HFFc6 (cell line): ENCODE measurements around the gene FTSJ1. TPM values are rescaled to one million over a fixed set of nuclear protein-coding genes. Genes with fewer than 3 reads are reported as not detected.

Experiments
- total RNA-seq, 6 experiments: library from RNA; stranded (reverse); fragmentation: NEBNext Ultra II Directional; extraction: Animal tissue kit (Norgen Biotek cat#: 25700); gene quantifications; 2 replicates in 1 of 6; 3 replicates in 5 of 6; pipeline ENCODE4 v1.2.3, GENCODE V29; 2021

Gene FTSJ1
- total RNA-seq, 6 experiments from 2014 or later, result 51.5 to 66.7 (median 59.7) TPM

Other genes with a start within 250 kb of the FTSJ1 start
- gene SSX1, start 220.8 kb upstream of the FTSJ1 start, total RNA-seq, result not detected
- not detected for gene SSX3, start 119.5 kb upstream of the FTSJ1 start, total RNA-seq
- not detected for gene SSX4, start 92.7 kb upstream of the FTSJ1 start, total RNA-seq
- not detected for gene SSX4B, start 64.2 kb upstream of the FTSJ1 start, total RNA-seq
- under 1 TPM in 5 of 6 experiments, not detected in 1; 0.40 to 0.91 (median 0.79) TPM for gene SLC38A5, start 5.9 kb upstream of the FTSJ1 start, total RNA-seq
- 10 to 100 TPM in 4 of 6 experiments, 1 to 10 TPM in 2; 9.0 to 13.8 (median 10.7) TPM for gene PORCN, start 32.8 kb downstream of the FTSJ1 start, total RNA-seq
- 10 to 100 TPM; 26.0 to 42.2 (median 39.1) TPM for gene EBP, start 45.6 kb downstream of the FTSJ1 start, total RNA-seq
- 10 to 100 TPM; 13.0 to 15.3 (median 13.8) TPM for gene TBC1D25, start 63.5 kb downstream of the FTSJ1 start, total RNA-seq
- gene RBM3, start 98.3 kb downstream of the FTSJ1 start, total RNA-seq, result 100 to 1,000 TPM; 151 to 471 (median 406) TPM
- gene WDR13, start 121.3 kb downstream of the FTSJ1 start, total RNA-seq, result 10 to 100 TPM; 64.3 to 87.2 (median 71.8) TPM
- under 1 TPM in 1 of 6 experiments, not detected in 5; 0.69 TPM for gene WAS, start 207.6 kb downstream of the FTSJ1 start, total RNA-seq
- gene SUV39H1, start 220.5 kb downstream of the FTSJ1 start, total RNA-seq, result 10 to 100 TPM in 4 of 6 experiments, 1 to 10 TPM in 2; 6.9 to 12.0 (median 11.4) TPM